Measurements from ENCODE around the gene NEURL2.

Gene NEURL2

DNA sequence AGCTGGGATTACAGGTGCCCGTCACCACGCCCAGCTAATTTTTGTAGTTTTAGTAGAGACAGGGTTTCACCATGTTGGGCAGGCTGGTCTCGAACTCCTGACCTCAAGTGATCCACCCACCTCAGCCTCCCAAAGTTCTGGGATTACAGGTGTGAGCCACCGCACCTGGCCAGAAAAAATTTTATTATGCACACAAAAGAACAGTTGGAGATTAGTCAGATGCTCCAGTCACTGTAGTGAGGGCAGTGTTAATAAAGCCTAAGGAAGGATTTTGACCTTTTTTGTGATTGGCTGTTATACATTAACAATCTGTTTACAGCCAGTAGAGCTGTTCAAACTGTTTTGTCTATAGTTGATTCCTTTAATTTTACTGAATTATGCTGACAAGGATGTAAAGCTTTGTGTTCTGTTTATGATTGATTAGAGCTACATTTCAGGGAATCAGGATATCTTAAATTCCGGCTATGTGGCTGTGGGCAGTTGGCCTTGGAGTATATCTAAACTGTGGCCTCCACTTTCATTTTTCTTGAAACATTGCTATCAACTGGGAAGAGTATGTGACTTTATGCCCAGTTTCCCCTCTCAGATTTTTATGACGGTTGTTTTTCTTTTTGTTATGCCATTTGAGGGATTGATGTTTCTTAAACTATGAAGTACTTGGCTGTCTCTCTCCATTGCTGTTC lies 23.7 kb downstream of the NEURL2 start:
- no peak for DNase-seq

- DNase-seq = no peak
Measured at GRCh38 chr20:45866454-45866853, 24.6 kb downstream of the NEURL2 start.

DNA sequence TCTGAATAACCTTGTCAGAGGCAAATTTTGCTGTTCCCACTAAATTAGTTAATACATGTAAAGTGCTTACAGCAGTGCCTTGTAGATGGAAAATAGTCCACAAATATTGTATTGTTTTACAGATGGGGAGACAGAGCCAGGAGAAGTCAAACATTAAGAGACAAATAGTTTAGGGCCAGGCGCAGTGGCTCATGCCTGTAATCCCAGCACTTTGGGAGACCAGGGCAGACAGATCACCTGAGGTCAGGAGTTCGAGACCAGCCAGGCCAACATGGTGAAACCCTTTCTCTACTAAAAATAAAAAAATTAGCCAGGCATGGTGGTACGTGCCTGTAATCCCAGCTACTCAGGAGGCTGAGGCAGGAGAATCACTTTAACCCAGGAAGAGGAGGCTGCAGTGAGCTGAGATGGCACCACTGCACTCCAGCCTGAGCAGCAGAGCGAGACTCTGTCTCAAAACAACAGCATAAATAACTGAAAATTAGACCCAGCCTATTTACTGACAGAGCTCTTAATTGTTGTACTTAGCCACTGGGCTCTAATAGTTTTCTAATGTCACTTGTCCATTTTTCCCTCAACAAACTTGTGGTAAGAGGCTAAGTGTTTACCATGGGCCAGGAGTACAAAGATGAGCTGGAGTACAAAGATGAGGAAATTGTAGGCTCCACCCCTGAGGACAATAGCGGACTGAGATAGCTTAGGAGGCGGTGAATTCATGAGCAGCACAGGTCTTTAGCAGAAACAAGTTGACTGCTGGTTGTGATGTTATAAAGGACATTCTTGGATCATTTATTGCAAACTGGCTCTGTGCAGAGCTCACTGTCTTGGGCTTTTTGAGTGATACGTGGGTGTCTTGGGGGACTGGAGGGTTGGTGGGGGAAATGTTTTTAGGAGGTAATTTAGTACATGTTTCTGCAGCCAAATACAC lies 27.2 kb downstream of the NEURL2 start:
- DNase-seq = no peak

DNA sequence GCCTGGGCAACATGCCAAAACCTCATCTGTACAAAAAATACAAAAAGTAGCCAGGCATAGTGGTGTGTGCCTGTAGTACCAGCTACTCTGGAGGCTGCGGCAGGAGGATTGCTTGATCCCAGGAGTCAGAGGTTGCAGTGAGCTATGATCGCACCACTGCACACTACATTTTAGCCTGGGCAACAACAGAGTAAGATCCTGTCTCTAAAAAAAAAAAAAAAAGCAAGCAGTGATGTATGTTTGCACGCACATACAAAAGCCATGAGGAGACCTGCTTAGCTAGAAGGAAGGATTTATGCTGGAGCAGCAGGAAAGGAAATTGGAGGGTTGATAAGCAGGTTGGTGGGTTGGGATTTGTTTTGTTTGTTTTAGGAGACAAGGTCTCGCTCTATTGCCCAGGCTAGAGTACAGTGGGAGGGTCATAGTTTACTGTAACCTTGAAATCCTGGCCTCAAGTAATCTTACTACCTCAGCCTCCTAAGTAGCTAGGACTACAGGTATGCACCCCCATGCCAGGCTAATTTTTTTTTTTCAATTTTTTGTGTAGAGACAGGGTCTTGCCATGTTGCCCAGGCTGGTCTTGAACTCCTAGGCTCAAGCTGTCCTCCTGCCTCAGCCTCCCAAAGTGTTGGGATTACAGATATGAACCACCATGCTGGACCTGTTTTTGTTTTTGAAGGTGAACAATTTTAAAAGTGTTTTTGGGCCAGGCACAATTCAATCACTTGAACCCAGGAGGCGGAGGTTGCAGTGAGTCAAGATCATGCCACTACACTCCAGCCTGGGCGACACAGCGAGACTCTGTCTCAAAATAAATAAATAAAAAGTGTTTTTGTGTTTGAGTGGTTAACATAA lies 29.6 kb downstream of the NEURL2 start:
- DNase-seq = no peak

GRCh38 chr20:45860560-45861220 lies 30.3 kb downstream of the NEURL2 start:
- no peak for DNase-seq

DNA sequence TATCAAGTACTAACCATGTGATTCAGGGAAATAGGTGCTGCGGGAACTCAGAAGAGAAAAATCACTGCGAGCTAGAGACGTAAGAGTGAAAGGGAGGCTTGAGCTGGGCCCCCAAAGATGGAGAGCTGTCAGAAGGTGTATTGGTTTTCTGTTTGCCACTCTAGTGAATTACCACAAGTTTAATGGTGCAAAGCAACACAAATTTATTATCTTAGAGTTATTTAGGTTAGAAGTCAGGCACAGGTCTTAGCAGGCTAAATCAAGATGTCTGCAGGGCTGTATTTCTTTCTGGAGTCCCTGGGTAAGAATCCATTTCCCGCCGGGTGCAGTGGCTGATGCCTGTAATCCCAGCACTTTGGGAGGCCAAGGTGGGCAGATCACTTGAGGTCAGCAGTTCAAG lies 31.1 kb downstream of the NEURL2 start:
- DNase-seq = no peak

DNA sequence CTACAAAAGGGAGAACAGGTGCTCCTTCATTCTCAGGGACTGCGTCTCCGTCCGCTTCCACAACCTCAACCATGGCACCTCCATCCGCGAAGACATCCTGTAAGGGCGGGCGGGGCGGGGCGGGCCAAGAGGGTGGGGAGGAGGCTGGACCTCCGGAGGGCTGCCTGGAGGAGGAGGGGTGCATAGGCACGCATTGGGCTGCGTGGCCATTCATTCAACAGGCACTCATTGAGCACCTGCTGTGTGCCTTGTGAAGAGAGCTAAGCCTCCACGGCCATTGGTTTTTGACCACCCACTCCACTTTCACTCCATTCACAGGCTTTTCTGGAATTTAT lies 33.2 kb downstream of the NEURL2 start:
- peak; percentile 21 for DNase-seq

DNA sequence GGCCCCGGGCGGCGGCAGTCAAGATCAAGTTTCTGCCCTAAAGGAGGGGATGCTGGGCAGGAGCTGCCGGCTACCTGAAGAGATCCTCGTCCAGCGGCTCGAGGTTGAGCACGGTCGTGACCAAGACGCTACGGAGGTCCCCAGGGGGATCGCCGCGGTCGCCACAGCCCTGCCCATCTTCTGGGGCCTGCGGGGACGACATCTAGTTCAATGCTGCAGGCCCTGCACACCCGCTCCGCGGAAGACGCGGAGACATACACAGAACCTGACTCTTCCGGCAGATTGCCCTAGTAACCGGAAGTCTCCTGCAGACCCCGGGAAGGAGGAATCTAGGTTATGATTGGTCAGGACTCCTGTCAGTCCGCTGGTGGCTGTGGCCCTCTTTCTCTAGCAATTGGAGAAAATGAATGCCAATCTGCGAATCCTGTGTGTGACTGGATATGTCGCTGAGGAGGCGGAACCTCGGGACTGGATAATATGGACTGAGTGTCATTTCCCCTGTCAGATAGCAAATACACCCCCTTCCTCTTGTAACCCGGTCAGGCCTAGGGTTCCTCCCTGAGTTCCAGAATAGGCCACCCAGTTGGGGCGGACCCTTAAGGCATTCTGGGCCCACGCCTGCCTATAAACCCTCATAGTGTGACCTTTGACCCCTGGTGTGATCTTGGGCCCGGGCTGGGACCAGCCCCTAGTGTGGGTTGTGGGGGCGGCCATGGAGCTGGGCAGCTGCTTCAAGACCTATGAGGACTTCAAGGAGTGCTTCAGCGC lies 33.7 kb downstream of the NEURL2 start, which contains the start of the genes ACOT8 and ZSWIM3:
Gene ACOT8, minus strand, starts transcription at position 279 of the 768 bp plus-strand sequence. Its CDS starts 77 bp downstream, at position 202.
Gene ZSWIM3, plus strand, starts transcription at position 501 of the 768 bp plus-strand sequence. Its CDS starts 212 bp downstream, at position 713.
- peak; percentile 78 for DNase-seq

DNA sequence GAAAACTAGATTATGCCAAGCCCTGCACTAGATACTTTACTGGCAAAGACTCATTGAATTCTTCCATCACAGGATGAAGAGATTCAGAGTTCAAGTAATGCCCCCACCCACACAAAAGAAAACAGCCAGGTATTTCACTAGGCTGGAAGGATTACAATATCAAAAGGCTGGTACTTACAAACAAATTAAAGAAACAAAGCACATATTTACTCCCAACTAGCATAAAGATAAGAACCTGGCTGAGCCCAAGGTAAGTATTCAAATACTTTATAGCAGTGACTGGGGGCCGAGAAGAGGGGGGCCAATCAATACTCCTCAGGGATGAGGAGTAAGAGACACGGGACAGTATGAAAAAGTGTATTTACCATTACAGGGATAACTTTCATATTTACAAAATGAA lies 37.5 kb downstream of the NEURL2 start:
- no peak for DNase-seq

GRCh38 chr20:45852326-45852725 lies 38.7 kb downstream of the NEURL2 start:
- no peak for DNase-seq

GRCh38 chr20:45851501-45851900 lies 39.5 kb downstream of the NEURL2 start:
- DNase-seq = no peak

DNA sequence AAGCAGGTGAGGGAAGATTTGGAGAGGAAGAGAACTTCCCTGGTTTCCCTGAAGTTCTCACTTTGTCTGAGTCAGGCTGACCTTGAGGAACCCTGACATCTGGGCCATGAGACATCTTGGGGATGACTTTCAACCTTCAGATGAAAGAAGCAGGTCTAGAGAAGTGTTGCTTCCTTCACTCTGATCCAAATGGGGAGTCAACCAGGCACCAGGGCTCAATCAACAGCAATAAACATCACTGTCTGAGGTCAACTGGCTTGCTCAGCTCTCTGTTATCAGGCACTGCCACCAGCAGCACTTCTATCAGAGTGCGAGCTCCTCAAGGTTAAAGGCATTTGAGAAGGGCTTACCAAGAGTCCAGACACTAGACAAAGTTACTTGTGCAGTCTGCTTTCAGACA lies 40.1 kb downstream of the NEURL2 start:
- no peak for DNase-seq

- DNase-seq = no peak
Measured at GRCh38 chr20:45850238-45850637, 40.8 kb downstream of the NEURL2 start.

DNA sequence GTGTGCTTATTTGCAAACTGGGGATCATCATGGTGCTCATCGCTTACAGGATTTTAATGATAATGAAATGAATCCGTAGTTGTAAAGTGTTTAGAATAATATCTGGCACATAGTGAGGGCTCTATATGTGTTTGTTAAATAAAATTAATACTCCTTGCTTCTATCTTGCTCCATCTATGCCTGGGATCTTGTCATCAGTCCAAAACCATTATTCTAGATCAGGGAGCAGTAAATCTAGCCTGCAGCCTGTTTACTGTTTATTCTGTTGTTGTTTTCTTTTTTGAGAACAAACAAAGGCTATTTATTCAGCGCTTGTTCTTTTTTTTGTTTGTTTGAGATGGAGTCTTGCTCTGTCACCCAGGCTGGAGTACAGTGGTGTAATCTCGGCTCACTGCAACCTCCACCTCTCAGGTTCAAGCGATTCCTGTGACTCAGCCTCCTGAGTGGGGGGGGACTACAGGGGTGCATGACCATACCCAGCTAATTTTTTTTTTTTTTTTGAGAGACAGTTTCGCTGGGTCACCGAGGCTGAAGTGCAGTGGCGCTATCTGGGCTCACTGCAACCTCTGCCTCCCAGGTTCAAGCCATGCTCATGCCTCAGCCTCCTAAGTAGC lies 41.9 kb downstream of the NEURL2 start:
- no peak for DNase-seq

DNA sequence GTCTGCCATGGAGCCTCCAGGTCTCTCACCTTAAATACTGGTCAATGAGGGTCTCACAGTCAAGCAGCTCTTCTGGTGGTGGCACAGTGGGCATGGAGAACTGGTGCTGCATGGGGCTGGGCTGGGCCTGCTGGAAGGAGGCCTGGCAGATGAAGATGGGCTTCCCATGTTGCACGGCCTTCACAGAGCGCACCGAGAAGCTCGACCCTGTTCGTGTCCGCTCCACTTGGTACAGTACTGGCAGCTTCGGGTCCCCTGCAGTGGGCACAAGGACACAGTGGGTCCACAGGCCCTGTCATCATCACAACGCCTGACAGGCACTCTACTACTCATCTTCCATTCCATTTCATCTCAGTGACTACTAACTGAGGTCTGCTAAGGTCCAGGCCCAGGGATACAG lies 42.6 kb downstream of the NEURL2 start:
- no peak for DNase-seq

DNA sequence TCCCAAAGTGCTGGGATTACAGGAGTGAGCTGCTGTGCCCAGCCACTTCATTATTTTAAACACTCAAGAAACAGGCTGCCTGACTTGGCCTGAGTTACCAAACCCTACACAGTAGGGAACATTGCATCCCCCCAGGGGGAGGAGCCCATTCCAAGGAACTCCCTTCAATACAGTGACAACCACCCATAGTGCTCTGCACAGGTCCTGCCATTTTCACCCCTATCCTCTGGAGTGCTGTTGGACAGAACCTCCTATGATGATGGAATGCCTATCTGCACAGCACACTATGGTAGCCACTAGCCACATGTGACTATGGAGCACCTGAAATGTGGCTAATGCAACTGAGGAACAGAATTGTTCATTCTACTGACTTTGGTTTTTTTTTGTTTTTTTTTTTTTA lies 45.6 kb downstream of the NEURL2 start:
- no peak for DNase-seq

DNA sequence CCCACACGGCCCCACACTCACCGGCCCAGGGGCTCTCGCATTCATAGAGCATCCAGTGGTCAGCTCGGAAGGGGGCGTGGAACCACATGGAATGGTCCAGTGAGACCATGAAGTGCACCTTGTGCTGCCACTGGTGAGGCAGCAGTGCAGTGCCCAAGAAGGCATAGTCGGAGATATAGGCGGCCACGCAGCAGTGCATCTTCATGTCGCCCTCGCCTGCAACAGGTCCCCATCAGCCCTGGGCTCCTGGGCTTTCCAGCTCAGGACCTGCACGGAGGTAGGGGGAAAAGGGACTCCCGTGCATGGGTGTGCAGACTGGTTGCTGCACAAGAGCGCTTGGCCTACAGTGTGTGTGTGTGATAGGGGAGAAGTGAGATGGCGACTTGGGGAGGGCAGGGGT lies 47.5 kb downstream of the NEURL2 start:
- no peak for DNase-seq

DNA sequence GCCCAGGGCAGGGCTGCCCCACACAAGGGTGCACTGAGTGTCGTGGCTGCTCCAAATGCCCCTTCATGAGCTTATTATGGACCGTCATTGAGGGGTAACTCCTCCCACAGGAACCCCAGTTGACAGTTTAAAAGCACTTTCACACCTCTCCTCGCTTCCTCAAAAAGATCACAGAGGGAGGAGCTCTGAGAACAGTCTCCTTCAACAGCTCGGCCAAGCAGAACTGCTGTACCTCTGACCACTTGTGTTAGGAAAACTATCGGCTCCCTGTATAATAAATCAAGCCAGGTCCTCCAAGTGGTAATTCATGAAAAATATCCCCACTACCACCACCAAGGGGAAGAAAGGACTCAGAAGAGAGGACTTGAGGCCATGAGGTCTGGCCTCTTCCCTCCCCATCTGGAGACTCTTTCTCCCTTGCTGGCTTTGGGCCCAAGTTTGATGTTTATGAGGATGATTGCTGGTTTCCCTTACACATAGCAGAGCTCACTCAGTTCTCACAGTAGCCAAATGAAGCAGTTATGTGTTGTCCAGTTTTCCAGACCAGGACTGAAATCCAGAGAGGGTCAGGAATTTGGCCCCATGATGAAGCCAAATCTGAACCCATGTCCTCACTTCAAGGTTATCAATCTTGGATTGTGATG lies 48.7 kb downstream of the NEURL2 start:
- no peak for DNase-seq

GRCh38 chr20:45841407-45842129 lies 49.4 kb downstream of the NEURL2 start:
- no peak for DNase-seq

DNA sequence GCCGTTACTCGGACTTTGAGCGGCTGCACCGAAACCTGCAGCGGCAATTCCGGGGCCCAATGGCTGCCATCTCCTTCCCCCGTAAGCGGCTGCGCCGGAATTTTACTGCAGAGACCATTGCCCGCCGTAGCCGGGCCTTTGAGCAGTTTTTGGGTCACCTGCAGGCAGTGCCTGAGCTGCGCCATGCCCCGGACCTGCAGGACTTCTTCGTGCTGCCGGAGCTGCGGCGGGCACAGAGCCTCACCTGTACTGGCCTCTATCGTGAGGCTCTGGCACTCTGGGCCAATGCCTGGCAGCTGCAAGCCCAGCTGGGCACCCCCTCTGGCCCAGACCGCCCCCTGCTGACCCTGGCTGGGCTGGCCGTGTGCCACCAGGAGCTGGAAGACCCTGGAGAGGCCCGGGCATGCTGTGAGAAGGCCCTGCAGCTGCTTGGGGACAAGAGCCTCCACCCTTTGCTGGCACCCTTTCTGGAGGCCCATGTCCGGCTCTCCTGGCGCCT lies 50.3 kb downstream of the NEURL2 start:
- DNase-seq = no peak

All from stimulated activated CD4-positive, alpha-beta T cell treated with anti-CD3 and anti-CD28 coated beads, Interleukin-4, amount 100 ng/mL, for 1 hour (primary cell).